ENCODE measurements around the gene EIF1AX. TPM values are rescaled to one million over a fixed set of nuclear protein-coding genes. Genes with fewer than 3 reads are reported as not detected.
"Not testable (repeated sequence)": the region's sequence is repeated elsewhere in the genome, so short reads cannot be mapped to it uniquely, and the experiment has no call there.

Gene EIF1AX
- total RNA-seq, 2 experiments from 2014 or later: 27.5 to 98.5 TPM

DNA sequence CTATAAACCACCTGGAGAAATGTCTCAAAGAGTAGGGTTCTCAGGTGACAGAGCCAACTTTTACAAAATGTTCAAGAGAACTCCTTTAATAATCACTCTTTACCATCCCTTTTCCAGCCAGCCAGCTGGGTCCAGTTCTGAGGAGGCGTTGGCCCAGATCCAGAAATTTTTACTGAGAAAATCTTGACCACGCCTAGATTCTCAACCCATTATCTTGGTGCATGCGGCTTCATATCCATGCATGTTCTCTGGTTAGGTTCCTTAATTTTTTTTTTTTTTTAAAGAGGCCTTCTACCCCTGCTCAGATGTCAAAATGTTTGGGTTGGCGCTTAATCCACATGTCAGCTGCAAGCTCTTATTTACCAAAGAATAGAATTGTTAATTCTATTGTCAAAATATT, 13.0 kb downstream of the EIF1AX start:
- intact Hi-C loops (cut with micrococcal nuclease; ENCODE audit: unreplicated experiment): loop anchor here (2.0 kb wide), 1 partner anchor 224 kb away; no protein-coding TSS in a partner anchor
- no peak overlapping the region for H3K4me2 ChIP-seq (ENCODE audit: low read length)

DNA sequence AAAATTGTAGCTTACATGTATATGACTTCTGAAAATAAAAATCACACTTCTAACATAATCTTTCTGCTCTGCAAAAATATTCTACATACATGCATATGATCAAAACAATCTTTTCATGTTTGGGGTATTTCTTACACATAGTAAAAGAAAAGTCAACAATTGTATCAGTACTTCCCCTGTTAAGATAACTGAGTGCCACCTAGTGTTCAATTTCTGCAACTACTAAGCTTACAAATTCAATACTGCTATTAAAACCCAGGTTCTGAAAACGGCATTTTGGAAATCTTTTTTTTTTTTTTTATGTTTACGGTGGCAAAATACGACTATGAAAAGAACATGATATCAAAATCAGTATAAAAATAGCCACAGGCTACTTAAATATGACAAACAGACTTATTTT, 14.2 kb downstream of the EIF1AX start:
- intact Hi-C loops (cut with micrococcal nuclease; ENCODE audit: unreplicated experiment); POLR2A ChIA-PET: not testable (repeated sequence)

More for the DNA sequence above, 13.0 kb downstream of the EIF1AX start:
- Histone ChIP-seq H3K4me1 (ENCODE audit: insufficient read depth, low read length, poor library complexity, severe bottlenecking) (no peaks in the 10 kb centered on the region), H3K79me2 (ENCODE audit: insufficient read depth, low read depth, low read length) (no peaks in the 10 kb centered on the region), H3K36me3 (ENCODE audit: insufficient read depth, low read length) (peaks cover 69% of the 10 kb centered on the region), H3K9me2 (ENCODE audit: insufficient read depth, low read length) (no peaks in the 10 kb centered on the region), H3K27ac (ENCODE audit: low read depth, low read length, poor library complexity, severe bottlenecking) (no peak overlapping the region), H4K20me1 (ENCODE audit: insufficient read depth, low read length) (no peaks in the 10 kb centered on the region), H3K4me3 (ENCODE audit: low read depth, low read length, poor library complexity, severe bottlenecking) (no peak overlapping the region), H3K9me3 (ENCODE audit: low read length) (no peaks in the 10 kb centered on the region), H2AFZ (ENCODE audit: low read length) (no peak overlapping the region)
- ChIA-PET CTCF (ENCODE audit: unreplicated experiment) (no interaction called here), POLR2A (no interaction called here)
- BruUV-seq (replicated peaks): no TSS peak
- DNase-seq (ENCODE audit: low spot score): no peak
- TF ChIP-seq, protein P1, sequence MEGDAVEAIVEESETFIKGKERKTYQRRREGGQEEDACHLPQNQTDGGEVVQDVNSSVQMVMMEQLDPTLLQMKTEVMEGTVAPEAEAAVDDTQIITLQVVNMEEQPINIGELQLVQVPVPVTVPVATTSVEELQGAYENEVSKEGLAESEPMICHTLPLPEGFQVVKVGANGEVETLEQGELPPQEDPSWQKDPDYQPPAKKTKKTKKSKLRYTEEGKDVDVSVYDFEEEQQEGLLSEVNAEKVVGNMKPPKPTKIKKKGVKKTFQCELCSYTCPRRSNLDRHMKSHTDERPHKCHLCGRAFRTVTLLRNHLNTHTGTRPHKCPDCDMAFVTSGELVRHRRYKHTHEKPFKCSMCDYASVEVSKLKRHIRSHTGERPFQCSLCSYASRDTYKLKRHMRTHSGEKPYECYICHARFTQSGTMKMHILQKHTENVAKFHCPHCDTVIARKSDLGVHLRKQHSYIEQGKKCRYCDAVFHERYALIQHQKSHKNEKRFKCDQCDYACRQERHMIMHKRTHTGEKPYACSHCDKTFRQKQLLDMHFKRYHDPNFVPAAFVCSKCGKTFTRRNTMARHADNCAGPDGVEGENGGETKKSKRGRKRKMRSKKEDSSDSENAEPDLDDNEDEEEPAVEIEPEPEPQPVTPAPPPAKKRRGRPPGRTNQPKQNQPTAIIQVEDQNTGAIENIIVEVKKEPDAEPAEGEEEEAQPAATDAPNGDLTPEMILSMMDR (conservative IDR thresholded peaks at IDR 0.05; ENCODE audit: low read length): no peak
- TF ChIP-seq EZH2phosphoT487 (IDR thresholded peaks at IDR 0.05; ENCODE audit: borderline replicate concordance, low read depth, low read length): no peak

DNA sequence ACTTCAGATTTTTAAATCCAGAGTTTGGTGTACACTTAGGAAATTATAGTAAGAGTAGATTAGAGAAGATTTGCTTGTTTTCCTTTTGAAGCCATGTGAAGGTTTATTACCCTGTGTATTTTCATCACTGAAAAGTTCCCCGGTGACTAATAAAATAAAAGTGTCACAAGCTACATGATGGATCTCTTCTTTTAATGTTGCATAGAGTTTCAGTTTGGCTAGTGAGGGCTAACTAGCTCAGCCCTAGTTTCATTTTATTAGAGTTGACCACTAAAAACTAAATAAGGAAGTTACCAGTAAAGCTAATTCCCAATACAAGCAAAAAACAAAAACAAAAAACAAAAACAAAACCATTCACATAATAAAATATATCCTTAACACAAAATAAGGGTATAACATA, 14.8 kb downstream of the EIF1AX start:
- H3K4me2 ChIP-seq (ENCODE audit: low read length); CTCF ChIA-PET (ENCODE audit: unreplicated experiment); H3K4me3 ChIP-seq (ENCODE audit: low read depth, low read length, poor library complexity, severe bottlenecking); H3K4me1 ChIP-seq (ENCODE audit: insufficient read depth, low read length, poor library complexity, severe bottlenecking); H3K27ac ChIP-seq (ENCODE audit: low read depth, low read length, poor library complexity, severe bottlenecking); intact Hi-C loops (cut with micrococcal nuclease; ENCODE audit: unreplicated experiment); POLR2A ChIA-PET; H3K9me2 ChIP-seq (ENCODE audit: insufficient read depth, low read length); H3K9me3 ChIP-seq (ENCODE audit: low read length); H4K20me1 ChIP-seq (ENCODE audit: insufficient read depth, low read length); BruUV-seq (replicated peaks); DNase-seq (ENCODE audit: low spot score); H3K79me2 ChIP-seq (ENCODE audit: insufficient read depth, low read depth, low read length); H2AFZ ChIP-seq (ENCODE audit: low read length): not testable (repeated sequence)
- peaks cover 50% of the 10 kb centered on the region for H3K36me3 ChIP-seq (ENCODE audit: insufficient read depth, low read length)

More for the DNA sequence above, 14.2 kb downstream of the EIF1AX start:
- H4K20me1 ChIP-seq (ENCODE audit: insufficient read depth, low read length); H3K4me1 ChIP-seq (ENCODE audit: insufficient read depth, low read length, poor library complexity, severe bottlenecking); H2AFZ ChIP-seq (ENCODE audit: low read length); H3K4me3 ChIP-seq (ENCODE audit: low read depth, low read length, poor library complexity, severe bottlenecking); H3K4me2 ChIP-seq (ENCODE audit: low read length); DNase-seq (ENCODE audit: low spot score); CTCF ChIA-PET (ENCODE audit: unreplicated experiment); H3K79me2 ChIP-seq (ENCODE audit: insufficient read depth, low read depth, low read length); H3K9me3 ChIP-seq (ENCODE audit: low read length); H3K27ac ChIP-seq (ENCODE audit: low read depth, low read length, poor library complexity, severe bottlenecking); H3K9me2 ChIP-seq (ENCODE audit: insufficient read depth, low read length): not testable (repeated sequence)
- TSS peak; percentile 63 for BruUV-seq (replicated peaks)
- H3K36me3 ChIP-seq (ENCODE audit: insufficient read depth, low read length): peaks cover 56% of the 10 kb centered on the region
- TF ChIP-seq, protein P1 (conservative IDR thresholded peaks at IDR 0.05; ENCODE audit: low read length): peak; percentile 48

Data from OCI-LY7 (cell line).